Breast epithelium (tissue), 4 donors: ENCODE measurements around the gene DPYSL3. TPM values are rescaled to one million over a fixed set of nuclear protein-coding genes. Genes with fewer than 3 reads are reported as not detected.
A peak's percentile ranks its signal among the peaks of the same experiment; 100 is the strongest.

Experiments used
- DNase-seq, 2 donors: peaks; one replicate each; pipeline ENCODE4 v3.0.0-alpha.2; 2019; ENCODE audit warnings: low spot score in 2 of 2
- H3K27ac ChIP-seq, 2 donors: fragments of 200-600 bp; sonication (generic) in 1 of 2; one replicate each; pipeline ENCODE4 v1.5.1; 2016 to 2019; ENCODE audit warnings: mild to moderate bottlenecking in 1 of 2
- H3K27me3 ChIP-seq, 2 donors: fragments of 200-600 bp; sonication (generic) in 1 of 2; one replicate each; pipeline versions ENCODE4 v1.5.1 to v1.6.0; 2017 to 2019; ENCODE audit warnings: control low read depth in 1 of 2, mild to moderate bottlenecking in 1 of 2
- H3K36me3 ChIP-seq: fragments of 200-600 bp; one replicate; pipeline ENCODE4 v1.5.1; 2019
- H3K4me1 ChIP-seq, 2 donors: fragments of 200-600 bp; sonication (generic); one replicate each; pipeline ENCODE4 v1.5.1; 2016 to 2019; ENCODE audit warnings: control low read depth in 1 of 2
- H3K4me3 ChIP-seq, 3 donors: fragments of 200-600 bp; sonication (generic); 1 replicate in 2 of 3; 2 replicates in 1 of 3; pipeline ENCODE4 v1.5.1; 2016 to 2019; ENCODE audit warnings: mild to moderate bottlenecking in 3 of 3, moderate library complexity in 2 of 3
- H3K9me3 ChIP-seq, 2 donors: fragments of 200-600 bp; sonication (generic) in 1 of 2; one replicate each; pipeline ENCODE4 v1.5.1; 2016 to 2019; ENCODE audit warnings: control low read depth in 1 of 2
- CTCF ChIP-seq, 3 donors: fragments of 450-650 bp; IDR thresholded peaks; one replicate each; pipeline ENCODE4 v1.5.1; 2016 to 2017; ENCODE audit warnings: antibody characterized with exemption in 3 of 3, mild to moderate bottlenecking in 3 of 3, moderate library complexity in 3 of 3
- POLR2A ChIP-seq: fragments of 450-650 bp; IDR thresholded peaks from one replicate; pipeline ENCODE4 v1.6.1; 2016; ENCODE audit warnings: antibody characterized with exemption, mild to moderate bottlenecking, moderate library complexity
- POLR2AphosphoS5 ChIP-seq, 3 donors: sonication (generic); formaldehyde crosslinking; IDR thresholded peaks; one replicate each; pipeline ENCODE4 v1.6.1; 2017; ENCODE audit warnings: antibody characterized with exemption in 3 of 3
- intact Hi-C: fragments of 100-400 bp; cut with DNase I; formaldehyde crosslinking; loops from one replicate; pipeline ENCODE4 v1.15.1; 2023; ENCODE audit warnings: low total_unique reads
- total RNA-seq, 3 donors: library from RNA; depleted of rRNA; stranded (reverse); fragments of >200 nt; gene quantifications; one replicate each; pipeline ENCODE4 v1.1.0, GENCODE V29; 2016

Gene DPYSL3
- total RNA-seq, 3 donors from 2014 or later = 34.4 to 73.1 (median 34.7) TPM

GRCh38 chr5:147508711-147509040, 1.2 kb downstream of the DPYSL3 start:
- Histone ChIP-seq H3K27me3 (peaks cover 0 to 3% of the 10 kb centered on the region in 2 donors), H3K4me1 (no peaks in the 10 kb centered on the region), H3K36me3 (no peaks in the 10 kb centered on the region), H3K4me3 (peak overlapping the region; percentile 69 to 85 (median 72)), H3K9me3 (no peaks in the 10 kb centered on the region), H3K27ac (peak overlapping the region; percentile 72 to 95)
- no peak for DNase-seq
- intact Hi-C loops = no loop called here
- no peak for TF ChIP-seq CTCF (IDR thresholded peaks at IDR 0.05)
- no peak for TF ChIP-seq POLR2AphosphoS5 (IDR thresholded peaks at IDR 0.05)
- no peak for TF ChIP-seq POLR2A

DNA sequence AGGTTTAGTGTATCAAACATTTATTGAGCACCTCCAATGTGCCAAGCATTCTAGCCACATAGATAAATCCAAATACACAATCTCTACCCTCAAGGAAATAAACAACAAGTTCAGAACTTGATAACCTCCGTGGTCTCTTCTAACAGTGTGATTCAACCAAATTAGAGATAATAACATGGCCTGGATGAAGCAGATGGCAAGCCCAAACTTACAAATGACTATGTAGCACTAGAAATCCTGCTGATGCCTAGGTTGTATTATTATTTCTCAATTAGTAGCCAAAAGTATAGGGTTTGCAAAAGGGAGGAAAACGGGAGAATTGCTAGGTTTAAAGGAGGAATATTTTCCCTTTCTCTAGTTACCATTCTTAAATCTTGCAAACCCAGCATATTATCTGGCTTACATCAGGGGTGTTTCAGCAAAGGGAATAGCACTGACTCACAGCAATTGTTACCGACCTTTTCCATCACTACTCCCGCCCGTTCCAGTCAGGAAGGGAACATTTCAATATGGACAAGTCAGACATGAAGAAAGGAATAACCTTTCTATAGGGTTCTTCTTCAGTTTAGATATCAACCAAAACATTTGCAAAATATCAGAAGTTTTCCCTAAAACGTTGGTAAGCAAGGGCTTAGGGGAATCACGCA, 2.3 kb downstream of the DPYSL3 start:
- intact Hi-C loops = no loop called here
- Histone ChIP-seq H3K27me3 (peaks cover 0 to 3% of the 10 kb centered on the region in 2 donors), H3K9me3 (no peaks in the 10 kb centered on the region), H3K4me3 (peak overlapping the region; percentile 69 to 85 (median 72)), H3K27ac (peak overlapping the region; percentile 72 to 95), H3K36me3 (no peaks in the 10 kb centered on the region), H3K4me1 (no peaks in the 10 kb centered on the region)
- no peak for TF ChIP-seq POLR2AphosphoS5 (IDR thresholded peaks at IDR 0.05)
- TF ChIP-seq CTCF (IDR thresholded peaks at IDR 0.05) = no peak
- no peak for TF ChIP-seq POLR2A
- no peak for DNase-seq

DNA sequence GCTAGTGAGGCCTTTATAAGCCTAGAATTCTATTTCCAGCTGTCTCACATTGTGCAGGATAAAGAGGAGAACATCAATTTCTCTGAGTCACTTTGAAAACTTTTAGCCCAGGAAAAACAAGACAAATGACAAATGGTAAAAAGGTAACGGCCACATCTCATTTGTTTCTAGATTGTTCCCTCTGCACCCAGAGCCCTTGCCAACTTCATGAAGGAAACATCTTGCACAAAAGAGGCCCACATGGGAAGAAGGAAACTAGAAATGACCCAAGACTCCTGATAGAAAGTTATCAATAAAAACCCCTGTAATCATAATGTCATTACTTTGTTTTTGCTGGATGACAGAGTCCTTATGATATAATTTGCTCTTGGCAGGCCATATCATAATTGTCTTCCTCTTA, 5.3 kb downstream of the DPYSL3 start:
- intact Hi-C loops = no loop called here
- peak overlapping the region; percentile 36 to 55 for H3K27ac ChIP-seq
- no peaks in the 10 kb centered on the region for H3K4me1 ChIP-seq
- peaks cover 0 to 3% of the 10 kb centered on the region in 2 donors for H3K27me3 ChIP-seq
- TF ChIP-seq CTCF (IDR thresholded peaks at IDR 0.05) = no peak
- TF ChIP-seq POLR2A = no peak
- TF ChIP-seq POLR2AphosphoS5 (IDR thresholded peaks at IDR 0.05) = no peak
- no peak for DNase-seq
- no peaks in the 10 kb centered on the region for H3K9me3 ChIP-seq
- no peak overlapping the region for H3K4me3 ChIP-seq
- H3K36me3 ChIP-seq = no peaks in the 10 kb centered on the region

- intact Hi-C loops = no loop called here
- Histone ChIP-seq H3K4me3 (no peak overlapping the region), H3K9me3 (no peaks in the 10 kb centered on the region), H3K36me3 (no peaks in the 10 kb centered on the region), H3K27ac (peak overlapping the region; percentile 36 to 55), H3K4me1 (no peaks in the 10 kb centered on the region), H3K27me3 (no peaks in the 10 kb centered on the region)
- TF ChIP-seq POLR2AphosphoS5 (IDR thresholded peaks at IDR 0.05) (no peak), CTCF (IDR thresholded peaks at IDR 0.05) (no peak), POLR2A (no peak)
- no peak for DNase-seq
Measured at GRCh38 chr5:147504011-147504410, 5.9 kb downstream of the DPYSL3 start.

DNA sequence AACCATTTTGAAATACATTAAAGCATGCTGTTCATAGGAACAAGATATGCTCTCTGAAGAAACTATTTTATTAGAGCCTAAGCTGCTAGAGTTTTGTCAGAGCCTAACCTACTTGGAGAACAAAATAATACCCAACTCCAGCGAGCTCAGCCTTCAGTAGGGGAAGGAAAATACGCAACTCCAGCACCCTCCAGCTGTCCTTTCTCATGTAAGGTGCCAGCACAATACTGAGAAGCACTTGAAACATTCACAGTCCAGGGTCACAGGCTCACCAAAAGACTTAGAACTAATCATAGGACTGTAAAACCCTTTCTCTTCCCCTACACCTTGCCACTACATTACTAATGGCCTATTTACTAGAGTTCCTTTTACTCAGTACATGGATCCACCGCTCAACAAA, 18.9 kb downstream of the DPYSL3 start:
- Histone ChIP-seq H3K27ac (no peak overlapping the region), H3K27me3 (no peaks in the 10 kb centered on the region), H3K36me3 (no peaks in the 10 kb centered on the region), H3K4me1 (no peaks in the 10 kb centered on the region), H3K4me3 (no peak overlapping the region), H3K9me3 (no peaks in the 10 kb centered on the region)
- intact Hi-C loops = loop anchor here (10.0 kb wide), 1 partner anchor 1254 kb away; no protein-coding TSS in a partner anchor
- no peak for DNase-seq
- TF ChIP-seq POLR2AphosphoS5 (IDR thresholded peaks at IDR 0.05) (no peak), POLR2A (no peak), CTCF (IDR thresholded peaks at IDR 0.05) (no peak)
